ENCODE measurements around the gene MOGAT1. TPM values are rescaled to one million over a fixed set of nuclear protein-coding genes. Genes with fewer than 3 reads are reported as not detected.
A peak's percentile ranks its signal among the peaks of the same experiment; 100 is the strongest.
"Not testable (repeated sequence)": the region's sequence is repeated elsewhere in the genome, so short reads cannot be mapped to it uniquely, and the experiment has no call there.

MOGAT1 gene
- total RNA-seq, 4 donors from 2014 or later = not detected

DNA sequence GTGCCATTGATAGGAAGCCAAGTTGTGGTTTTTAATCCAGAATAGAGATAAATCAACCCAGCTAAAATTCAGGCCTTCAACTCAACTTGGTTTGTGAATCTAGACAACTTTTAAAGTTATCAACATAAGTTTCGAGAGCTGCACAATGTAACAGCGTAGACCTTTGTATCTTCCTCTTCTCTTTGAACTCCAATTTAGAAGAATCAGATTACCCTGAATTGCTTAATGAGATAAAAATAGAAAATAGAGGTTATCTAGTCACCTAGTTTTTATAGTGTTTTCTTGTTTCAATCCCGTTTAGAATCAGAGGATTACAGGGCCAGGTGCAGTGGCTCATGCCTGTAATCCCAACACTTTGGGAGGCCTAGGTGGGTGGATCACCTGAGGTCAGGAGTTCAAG, 12.3 kb downstream of the MOGAT1 start:
- H3K4me1 ChIP-seq = peaks cover 4% of the 10 kb centered on the region
- peaks cover 22% of the 10 kb centered on the region for H3K27me3 ChIP-seq
- H3K4me3 ChIP-seq = no peak overlapping the region
- no peak for TF ChIP-seq POLR2A (IDR thresholded peaks at IDR 0.05)
- no peak for TF ChIP-seq EP300 (IDR thresholded peaks at IDR 0.05)
- no peak for TF ChIP-seq CTCF (IDR thresholded peaks at IDR 0.05)
- DNase-seq (ENCODE audit: low spot score in 2 of 2) = no peak
- H3K9me3 ChIP-seq = no peaks in the 10 kb centered on the region
- WGBS = 69% methylated on average over 3 of the region's 3 CpGs
- no peak overlapping the region for H3K27ac ChIP-seq
- no peaks in the 10 kb centered on the region for H3K36me3 ChIP-seq

- Histone ChIP-seq H3K4me3 (no peak overlapping the region), H3K4me1 (peaks cover 4% of the 10 kb centered on the region), H3K36me3 (no peaks in the 10 kb centered on the region), H3K27ac (no peak overlapping the region), H3K9me3 (no peaks in the 10 kb centered on the region), H3K27me3 (peaks cover 5% of the 10 kb centered on the region)
- 68% methylated on average over 5 of the region's 5 CpGs for WGBS
- no peak for DNase-seq (ENCODE audit: low spot score in 2 of 2)
- TF ChIP-seq POLR2A (IDR thresholded peaks at IDR 0.05) = no peak
- TF ChIP-seq EP300 (IDR thresholded peaks at IDR 0.05) = no peak
- no peak for TF ChIP-seq POLR2AphosphoS5 (IDR thresholded peaks at IDR 0.05)
- TF ChIP-seq CTCF (IDR thresholded peaks at IDR 0.05) = no peak
Measured at GRCh38 chr2:222686086-222686750, 14.8 kb downstream of the MOGAT1 start.

GRCh38 chr2:222688917-222689316, 17.5 kb downstream of the MOGAT1 start:
- WGBS = 40% methylated on average over 2 of the region's 2 CpGs
- Histone ChIP-seq H3K27ac (no peak overlapping the region), H3K36me3 (no peaks in the 10 kb centered on the region)

GRCh38 chr2:222689322-222689721, 17.9 kb downstream of the MOGAT1 start:
- H3K27me3 ChIP-seq = no peaks in the 10 kb centered on the region
- H3K4me1 ChIP-seq = peaks cover 4% of the 10 kb centered on the region
- no peaks in the 10 kb centered on the region for H3K36me3 ChIP-seq
- no peaks in the 10 kb centered on the region for H3K9me3 ChIP-seq
- H3K27ac ChIP-seq = no peak overlapping the region
- TF ChIP-seq EP300 (IDR thresholded peaks at IDR 0.05) (no peak), POLR2A (IDR thresholded peaks at IDR 0.05) (no peak), CTCF (IDR thresholded peaks at IDR 0.05) (no peak), POLR2AphosphoS5 (IDR thresholded peaks at IDR 0.05) (no peak)
- WGBS = 55% methylated on average over 2 of the region's 2 CpGs
- no peak for DNase-seq (ENCODE audit: low spot score in 2 of 2)
- H3K4me3 ChIP-seq = no peak overlapping the region

More at GRCh38 chr2:222688917-222689316, 17.5 kb downstream of the MOGAT1 start:
- H3K4me1 ChIP-seq = peaks cover 4% of the 10 kb centered on the region
- no peak for DNase-seq (ENCODE audit: low spot score in 2 of 2)
- H3K9me3 ChIP-seq = no peaks in the 10 kb centered on the region
- no peaks in the 10 kb centered on the region for H3K27me3 ChIP-seq
- no peak overlapping the region for H3K4me3 ChIP-seq
- no peak for TF ChIP-seq POLR2A (IDR thresholded peaks at IDR 0.05)
- TF ChIP-seq CTCF (IDR thresholded peaks at IDR 0.05) = no peak
- no peak for TF ChIP-seq EP300 (IDR thresholded peaks at IDR 0.05)
- TF ChIP-seq POLR2AphosphoS5 (IDR thresholded peaks at IDR 0.05) = no peak

DNA sequence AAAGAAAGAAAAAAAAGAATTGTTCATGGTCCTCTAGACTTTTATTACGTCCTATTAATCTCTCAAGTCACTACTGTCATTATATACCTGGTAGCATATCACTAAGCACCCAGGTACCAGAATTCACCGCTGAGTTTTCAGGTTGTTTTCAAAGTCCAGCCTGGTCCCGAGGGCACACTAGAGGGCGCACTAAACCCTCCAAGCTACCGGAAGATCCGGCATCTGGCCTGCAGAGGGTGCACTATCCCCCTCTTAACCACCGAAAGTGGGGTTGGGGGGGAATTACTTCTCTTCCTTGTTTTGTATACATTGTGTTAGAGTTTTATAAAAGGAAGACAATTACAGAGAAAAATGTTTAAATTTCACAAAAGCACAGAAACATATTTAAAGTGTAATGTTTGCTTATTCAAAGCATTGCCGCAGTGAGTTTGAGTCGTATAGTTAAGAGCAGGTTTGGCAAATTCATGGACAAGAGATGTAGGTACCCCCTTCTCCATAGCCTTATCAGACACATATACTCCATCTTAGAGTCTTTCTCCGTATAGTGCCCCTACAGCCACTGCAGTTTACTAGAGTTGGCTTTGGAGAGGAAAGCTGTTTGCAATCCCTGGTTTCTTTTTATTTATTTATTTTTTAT, 19.2 kb downstream of the MOGAT1 start:
- WGBS = 30% methylated on average over 10 of the region's 10 CpGs
- TF ChIP-seq CTCF (IDR thresholded peaks at IDR 0.05) (peak; percentile 47 to 94), POLR2A (IDR thresholded peaks at IDR 0.05) (no peak)
- no peak for DNase-seq (ENCODE audit: low spot score in 2 of 2)
- H3K27me3 ChIP-seq = no peaks in the 10 kb centered on the region
- peaks cover 4% of the 10 kb centered on the region for H3K4me1 ChIP-seq
- no peaks in the 10 kb centered on the region for H3K9me3 ChIP-seq
- H3K36me3 ChIP-seq = no peaks in the 10 kb centered on the region
- H3K27ac ChIP-seq = no peak overlapping the region
- H3K4me3 ChIP-seq = no peak overlapping the region

GRCh38 chr2:222693413-222693812, 22.0 kb downstream of the MOGAT1 start:
- not testable (repeated sequence) for H3K9me3 ChIP-seq; DNase-seq (ENCODE audit: low spot score in 2 of 2); H3K27ac ChIP-seq; H3K36me3 ChIP-seq; H3K4me1 ChIP-seq; H3K27me3 ChIP-seq; H3K4me3 ChIP-seq
- 90% methylated on average over 5 of the region's 5 CpGs for WGBS
